ENCODE results near the gene TOM1.
A peak's percentile ranks its signal among the peaks of the same experiment; 100 is the strongest.

TOM1 gene

GRCh38 chr22:35369996-35370395 lies 70.3 kb downstream of the TOM1 start:
- DNase-seq (ENCODE audit: low read depth in 2 of 2), result no peak

- DNase-seq (ENCODE audit: low read depth in 2 of 2), result no peak
These were observed 74.1 kb downstream of the TOM1 start for GRCh38 chr22:35373781-35374180.

GRCh38 chr22:35375031-35375430 lies 75.3 kb downstream of the TOM1 start:
- DNase-seq (ENCODE audit: low read depth in 2 of 2), result no peak

GRCh38 chr22:35375526-35375925 lies 75.8 kb downstream of the TOM1 start:
- DNase-seq (ENCODE audit: low read depth in 2 of 2), result no peak

- no peak for DNase-seq (ENCODE audit: low read depth in 2 of 2)
These were observed 77.2 kb downstream of the TOM1 start for GRCh38 chr22:35376728-35377472.

- no peak for DNase-seq (ENCODE audit: low read depth in 2 of 2)
These were observed 78.0 kb downstream of the TOM1 start for GRCh38 chr22:35377735-35378134.

- DNase-seq (ENCODE audit: low read depth in 2 of 2), result no peak
These were observed 78.9 kb downstream of the TOM1 start for GRCh38 chr22:35378621-35379020.

GRCh38 chr22:35379146-35379993 lies 79.7 kb downstream of the TOM1 start:
- no peak for DNase-seq (ENCODE audit: low read depth in 2 of 2)

- no peak for DNase-seq (ENCODE audit: low read depth in 2 of 2)
These were observed 80.3 kb downstream of the TOM1 start for GRCh38 chr22:35380013-35380412.

- peak in 1 of 2 donors; percentile 43 for DNase-seq (ENCODE audit: low read depth in 2 of 2)
These were observed 81.1 kb downstream of the TOM1 start, which contains the start of gene HMOX1 for GRCh38 chr22:35380537-35381423. Gene HMOX1, plus strand, starts transcription at chr22:35381096. Its CDS starts 78 bp downstream, at chr22:35381174.

GRCh38 chr22:35381424-35382009 lies 81.8 kb downstream of the TOM1 start:
- DNase-seq (ENCODE audit: low read depth in 2 of 2), result no peak

- DNase-seq (ENCODE audit: low read depth in 2 of 2), result no peak
These were observed 84.0 kb downstream of the TOM1 start for GRCh38 chr22:35383679-35384071.

- no peak for DNase-seq (ENCODE audit: low read depth in 2 of 2)
These were observed 84.8 kb downstream of the TOM1 start for GRCh38 chr22:35384527-35384926.

GRCh38 chr22:35384975-35385588 lies 85.4 kb downstream of the TOM1 start:
- DNase-seq (ENCODE audit: low read depth in 2 of 2), result no peak

GRCh38 chr22:35386670-35387288 lies 87.1 kb downstream of the TOM1 start:
- no peak for DNase-seq (ENCODE audit: low read depth in 2 of 2)

- DNase-seq (ENCODE audit: low read depth in 2 of 2), result no peak
These were observed 91.2 kb downstream of the TOM1 start for GRCh38 chr22:35390933-35391332.

- DNase-seq (ENCODE audit: low read depth in 2 of 2), result no peak
These were observed 92.7 kb downstream of the TOM1 start for GRCh38 chr22:35392357-35392756.

- DNase-seq (ENCODE audit: low read depth in 2 of 2), result no peak
These were observed 93.7 kb downstream of the TOM1 start for GRCh38 chr22:35393116-35394010.

- no peak for DNase-seq (ENCODE audit: low read depth in 2 of 2)
These were observed 94.3 kb downstream of the TOM1 start for GRCh38 chr22:35394011-35394312.
